ENCODE data around the gene CHRNB4.

GRCh38 chr15:78684657-78685056 lies 43.6 kb upstream of the CHRNB4 start:
- TF ChIP-seq POLR2AphosphoS5 (IDR thresholded peaks at IDR 0.05; ENCODE audit: borderline replicate concordance, low read depth, low read length), result no peak
- TF ChIP-seq EZH2 (IDR thresholded peaks at IDR 0.05), result no peak

All from SK-N-MC (cell line).